GM13977 (cell line): ENCODE measurements around the gene UBAC2.

Experiments
- DNase-seq: peaks from one replicate; pipeline ENCODE4 v3.0.0; 2012; ENCODE audit warnings: low spot score
- CTCF ChIP-seq: IDR thresholded peaks from 2 replicates; pipeline ENCODE4 v1.5.1; 2012; ENCODE audit warnings: mild to moderate bottlenecking, control low read depth; ENCODE audit not compliant: insufficient read depth; ENCODE audit errors: extremely low read depth, missing control alignments
- in situ Hi-C: fragments of 300-500 bp; cut with MboI; formaldehyde crosslinking; loops from one replicate; pipeline ENCODE4 v1.12.0; 2022; ENCODE audit warnings: low sequenced_read_pairs, low pct_unique_long_range_greater_than_20kb, mixed read lengths, inconsistent platforms; ENCODE audit not compliant: unreplicated experiment

The UBAC2 gene

GRCh38 chr13:99258210-99258860 lies 57.7 kb downstream of the UBAC2 start, which contains the start of gene GPR18:
GPR18 (minus strand) TSS chr13:99258379; CDS start chr13:99255872, 2,507 bp downstream.
- no peak for TF ChIP-seq CTCF
- in situ Hi-C loops, result loop anchor here (25.0 kb wide), 1 partner anchor 396 kb away; no protein-coding TSS in a partner anchor
- peak; percentile 48 for DNase-seq

GRCh38 chr13:99258946-99259345 lies 58.3 kb downstream of the UBAC2 start:
- peak; percentile 47 for DNase-seq
- in situ Hi-C loops, result loop anchor here (25.0 kb wide), 1 partner anchor 397 kb away; no protein-coding TSS in a partner anchor
- no peak for TF ChIP-seq CTCF

- in situ Hi-C loops, result loop anchor here (5.0 to 25.0 kb wide), 2 partner anchors 83 to 398 kb away; no protein-coding TSS in a partner anchor
- DNase-seq, result no peak
- TF ChIP-seq CTCF, result no peak
Observed at GRCh38 chr13:99260216-99260615, 59.6 kb downstream of the UBAC2 start.

- in situ Hi-C loops, result loop anchor here (5.0 to 25.0 kb wide), 2 partner anchors 84 to 399 kb away; no protein-coding TSS in a partner anchor
- no peak for TF ChIP-seq CTCF
- DNase-seq, result no peak
Observed at GRCh38 chr13:99261059-99261458, 60.4 kb downstream of the UBAC2 start.

- no peak for TF ChIP-seq CTCF
- DNase-seq, result no peak
Observed at GRCh38 chr13:99263126-99263785, 62.6 kb downstream of the UBAC2 start.

GRCh38 chr13:99264051-99264450 lies 63.4 kb downstream of the UBAC2 start:
- no peak for DNase-seq
- in situ Hi-C loops, result loop anchor here (5.0 to 25.0 kb wide), 2 partner anchors 87 to 402 kb away; no protein-coding TSS in a partner anchor

More at GRCh38 chr13:99263126-99263785, 62.6 kb downstream of the UBAC2 start:
- in situ Hi-C loops, result loop anchor here (5.0 to 25.0 kb wide), 2 partner anchors 86 to 401 kb away; no protein-coding TSS in a partner anchor

More at GRCh38 chr13:99264051-99264450, 63.4 kb downstream of the UBAC2 start:
- TF ChIP-seq CTCF, result no peak
